HFF-Myc (cell line): ENCODE measurements around the gene LIME1.

Source experiments
- DNase-seq: peaks from one replicate; pipeline ENCODE4 v3.0.0-alpha.2; 2011; ENCODE audit warnings: low read depth; ENCODE audit errors: extremely low read depth
- H3K4me3 ChIP-seq: replicated peaks from 2 replicates; pipeline ENCODE4 v1.5.1; 2011; ENCODE audit warnings: low read depth, mild to moderate bottlenecking, control low read depth, low read length
- TF ChIP-seq, protein P1 (sequence below): IDR thresholded peaks from 2 replicates; pipeline ENCODE4 v1.5.1; 2012; ENCODE audit warnings: mild to moderate bottlenecking, low read depth, low read length, control low read depth; ENCODE audit errors: missing control alignments

LIME1 gene

GRCh38 chr20:63702751-63703470, 33.6 kb upstream of the LIME1 start:
- no peak overlapping the region for H3K4me3 ChIP-seq
- TF ChIP-seq, protein P1, sequence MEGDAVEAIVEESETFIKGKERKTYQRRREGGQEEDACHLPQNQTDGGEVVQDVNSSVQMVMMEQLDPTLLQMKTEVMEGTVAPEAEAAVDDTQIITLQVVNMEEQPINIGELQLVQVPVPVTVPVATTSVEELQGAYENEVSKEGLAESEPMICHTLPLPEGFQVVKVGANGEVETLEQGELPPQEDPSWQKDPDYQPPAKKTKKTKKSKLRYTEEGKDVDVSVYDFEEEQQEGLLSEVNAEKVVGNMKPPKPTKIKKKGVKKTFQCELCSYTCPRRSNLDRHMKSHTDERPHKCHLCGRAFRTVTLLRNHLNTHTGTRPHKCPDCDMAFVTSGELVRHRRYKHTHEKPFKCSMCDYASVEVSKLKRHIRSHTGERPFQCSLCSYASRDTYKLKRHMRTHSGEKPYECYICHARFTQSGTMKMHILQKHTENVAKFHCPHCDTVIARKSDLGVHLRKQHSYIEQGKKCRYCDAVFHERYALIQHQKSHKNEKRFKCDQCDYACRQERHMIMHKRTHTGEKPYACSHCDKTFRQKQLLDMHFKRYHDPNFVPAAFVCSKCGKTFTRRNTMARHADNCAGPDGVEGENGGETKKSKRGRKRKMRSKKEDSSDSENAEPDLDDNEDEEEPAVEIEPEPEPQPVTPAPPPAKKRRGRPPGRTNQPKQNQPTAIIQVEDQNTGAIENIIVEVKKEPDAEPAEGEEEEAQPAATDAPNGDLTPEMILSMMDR = no peak
- no peak for DNase-seq

DNA sequence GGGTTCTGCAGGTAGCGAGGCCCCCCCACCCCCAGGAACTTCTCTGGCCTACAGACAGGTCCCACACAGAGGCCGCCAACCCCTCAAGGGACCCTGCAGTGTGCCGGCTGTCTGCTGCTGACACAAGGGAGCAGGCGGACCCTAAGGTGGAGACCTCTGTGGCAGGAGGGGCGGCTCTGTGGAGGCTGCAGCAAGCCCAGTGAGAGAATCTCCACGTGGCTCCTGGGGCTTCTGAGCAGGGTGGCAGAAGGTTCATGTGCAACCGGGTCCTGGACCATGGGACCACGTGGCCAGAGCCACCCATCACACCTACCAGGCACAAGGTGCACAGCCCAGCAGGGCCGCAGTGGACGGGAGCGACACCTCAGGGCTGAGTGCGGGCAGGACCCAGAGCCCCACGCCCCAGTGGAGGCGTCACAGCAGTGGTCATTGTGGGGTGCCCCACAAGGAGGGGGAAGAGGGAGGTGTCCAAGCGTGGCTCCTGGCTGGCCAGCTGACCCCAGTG, 32.9 kb upstream of the LIME1 start:
- TF ChIP-seq, protein P1 = no peak
- DNase-seq = no peak
- H3K4me3 ChIP-seq = no peak overlapping the region

DNA sequence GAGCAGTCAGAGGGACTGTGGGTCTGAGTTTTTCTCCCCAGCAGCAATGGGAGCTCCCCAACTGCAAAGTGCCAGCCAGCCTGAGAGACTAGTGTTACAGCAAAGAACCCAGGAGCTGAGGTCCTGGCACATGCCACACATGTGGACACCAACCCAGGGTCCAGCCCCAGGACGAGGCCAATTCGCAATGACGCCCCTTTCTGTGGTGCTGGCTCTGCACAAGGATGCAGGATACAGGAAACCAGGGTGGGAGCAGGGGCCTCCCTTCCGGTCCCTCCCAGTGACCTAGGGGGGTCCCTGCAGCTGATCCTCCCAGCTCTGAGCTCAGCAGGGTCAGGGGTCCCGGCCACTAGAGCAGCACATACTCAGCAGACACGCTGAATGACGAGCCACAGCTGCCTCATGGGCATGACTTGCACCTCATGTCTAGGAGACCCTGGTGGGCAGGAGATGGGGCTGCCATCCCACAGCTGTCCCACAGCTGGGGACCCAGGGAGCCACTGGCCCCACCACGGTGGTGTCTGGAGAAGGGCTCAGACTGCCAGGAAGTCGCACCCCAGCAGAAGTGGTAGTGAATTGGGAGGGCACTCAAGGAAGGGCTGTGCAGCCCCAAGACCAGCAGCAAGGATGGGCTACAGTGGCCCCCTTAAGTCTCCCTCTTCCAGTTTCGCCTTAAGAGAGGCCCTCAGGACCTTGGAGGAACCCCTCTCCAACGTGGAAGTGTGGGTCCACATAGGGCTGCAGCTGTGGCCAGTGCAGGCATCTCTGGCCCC, 32.3 kb upstream of the LIME1 start:
- H3K4me3 ChIP-seq = no peak overlapping the region
- no peak for DNase-seq
- TF ChIP-seq, protein P1 = no peak

- DNase-seq = no peak
- no peak overlapping the region for H3K4me3 ChIP-seq
- TF ChIP-seq, protein P1 = no peak
These were observed 31.7 kb upstream of the LIME1 start for GRCh38 chr20:63704749-63705117.

GRCh38 chr20:63705232-63706026, 31.0 kb upstream of the LIME1 start:
- no peak for DNase-seq
- TF ChIP-seq, protein P1 = no peak
- H3K4me3 ChIP-seq = no peak overlapping the region

DNA sequence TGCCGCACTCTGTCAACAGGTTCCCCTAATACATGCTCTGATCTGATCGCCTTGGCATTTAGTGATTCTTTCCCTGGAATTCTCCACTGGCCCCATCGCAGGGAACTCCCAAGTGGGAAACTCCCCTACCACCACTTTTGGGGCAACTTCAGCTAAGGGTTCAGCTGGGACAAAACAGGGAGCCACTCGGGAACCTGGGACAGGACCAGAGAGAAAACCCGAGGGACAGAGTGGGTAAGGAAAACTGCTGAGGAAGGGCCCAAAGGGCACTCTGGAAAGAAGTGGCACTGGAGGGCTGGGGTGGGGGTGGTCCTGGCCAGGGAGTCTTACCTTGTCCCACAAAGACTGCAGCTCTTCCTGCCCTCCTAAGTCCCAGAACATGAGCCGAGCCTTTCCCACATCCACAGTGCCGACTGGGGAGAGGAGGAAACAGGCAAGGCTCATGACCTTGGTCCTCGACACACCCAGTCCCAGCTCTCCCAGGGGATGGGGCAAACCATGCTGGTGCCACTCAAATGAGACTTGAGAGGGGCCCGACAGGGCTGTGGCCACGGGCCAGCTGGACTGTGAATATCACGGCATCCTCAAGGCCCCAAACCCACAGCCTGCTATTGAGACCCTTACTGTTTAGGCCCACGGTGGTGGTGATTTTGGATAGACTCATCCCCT, 30.3 kb upstream of the LIME1 start:
- peak overlapping the region; percentile 90 for H3K4me3 ChIP-seq
- TF ChIP-seq, protein P1 = no peak
- no peak for DNase-seq
